Mesothelial cell of epicardium (in vitro differentiated cells): ENCODE results near the gene ZNF264. TPM values are rescaled to one million over a fixed set of nuclear protein-coding genes. Genes with fewer than 3 reads are reported as not detected.

ENCODE experiments used
- DNase-seq, 2 experiments: peaks; one replicate each; pipeline ENCODE4 v3.0.0; 2021; ENCODE audit warnings: low spot score in 2 of 2; ENCODE audit not compliant: unreplicated experiment in 2 of 2
- H3K27ac Mint-ChIP-seq: 2 replicates; pipeline ENCODE4 v1.8.0; 2021; ENCODE audit warnings: mixed read lengths
- H3K27me3 Mint-ChIP-seq: 2 replicates; pipeline ENCODE4 v1.8.0; 2021; ENCODE audit warnings: low read depth, mixed read lengths
- H3K36me3 Mint-ChIP-seq: 2 replicates; pipeline ENCODE4 v1.8.0; 2021; ENCODE audit warnings: mixed read lengths
- H3K4me1 Mint-ChIP-seq: 2 replicates; pipeline ENCODE4 v1.8.0; 2021; ENCODE audit warnings: mixed read lengths
- H3K4me3 Mint-ChIP-seq: 2 replicates; pipeline ENCODE4 v1.8.0; 2021; ENCODE audit warnings: mild to moderate bottlenecking, moderate library complexity, mixed read lengths
- H3K9me3 Mint-ChIP-seq: 2 replicates; pipeline ENCODE4 v1.8.0; 2021; ENCODE audit warnings: mixed read lengths
- total RNA-seq: library from RNA; stranded (reverse); gene quantifications from 3 replicates; pipeline ENCODE4 v1.2.1, GENCODE V29; 2021
- TF ChIP-seq, protein P1 (sequence below): fragments of 200-600 bp; sonication (generic); IDR thresholded peaks from one replicate; pipeline ENCODE4 v1.5.0; 2021; ENCODE audit warnings: antibody characterized with exemption; ENCODE audit not compliant: unreplicated experiment

ZNF264 gene
- total RNA-seq, 1 donor from 2014 or later: 39.6 TPM

DNA sequence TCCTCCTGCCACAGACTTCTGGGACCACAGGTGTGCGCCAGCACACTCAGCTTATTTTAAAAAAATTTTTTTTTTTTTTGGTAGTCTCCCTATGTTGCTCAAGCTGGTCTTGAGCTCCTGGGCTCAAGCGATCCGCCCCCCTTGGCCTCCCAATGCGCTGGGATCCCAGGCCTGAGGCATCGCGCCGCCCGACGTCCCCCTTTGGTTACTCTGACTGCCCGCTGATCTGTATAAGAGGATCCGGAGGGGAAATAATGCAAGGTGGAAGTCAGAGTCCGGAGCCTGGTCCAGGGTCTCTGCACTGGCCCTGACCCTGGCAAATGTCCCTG, 48.6 kb downstream of the ZNF264 start:
- no peaks in the 10 kb centered on the region for H3K9me3 Mint-ChIP-seq
- TF ChIP-seq, protein P1, sequence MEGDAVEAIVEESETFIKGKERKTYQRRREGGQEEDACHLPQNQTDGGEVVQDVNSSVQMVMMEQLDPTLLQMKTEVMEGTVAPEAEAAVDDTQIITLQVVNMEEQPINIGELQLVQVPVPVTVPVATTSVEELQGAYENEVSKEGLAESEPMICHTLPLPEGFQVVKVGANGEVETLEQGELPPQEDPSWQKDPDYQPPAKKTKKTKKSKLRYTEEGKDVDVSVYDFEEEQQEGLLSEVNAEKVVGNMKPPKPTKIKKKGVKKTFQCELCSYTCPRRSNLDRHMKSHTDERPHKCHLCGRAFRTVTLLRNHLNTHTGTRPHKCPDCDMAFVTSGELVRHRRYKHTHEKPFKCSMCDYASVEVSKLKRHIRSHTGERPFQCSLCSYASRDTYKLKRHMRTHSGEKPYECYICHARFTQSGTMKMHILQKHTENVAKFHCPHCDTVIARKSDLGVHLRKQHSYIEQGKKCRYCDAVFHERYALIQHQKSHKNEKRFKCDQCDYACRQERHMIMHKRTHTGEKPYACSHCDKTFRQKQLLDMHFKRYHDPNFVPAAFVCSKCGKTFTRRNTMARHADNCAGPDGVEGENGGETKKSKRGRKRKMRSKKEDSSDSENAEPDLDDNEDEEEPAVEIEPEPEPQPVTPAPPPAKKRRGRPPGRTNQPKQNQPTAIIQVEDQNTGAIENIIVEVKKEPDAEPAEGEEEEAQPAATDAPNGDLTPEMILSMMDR: no peak
- peaks cover 6% of the 10 kb centered on the region for H3K36me3 Mint-ChIP-seq
- peak overlapping the region; percentile 96 for H3K4me3 Mint-ChIP-seq
- H3K27me3 Mint-ChIP-seq: no peaks in the 10 kb centered on the region
- DNase-seq: no peak
- peaks cover 19% of the 10 kb centered on the region for H3K4me1 Mint-ChIP-seq
- H3K27ac Mint-ChIP-seq: peak overlapping the region; percentile 99

DNA sequence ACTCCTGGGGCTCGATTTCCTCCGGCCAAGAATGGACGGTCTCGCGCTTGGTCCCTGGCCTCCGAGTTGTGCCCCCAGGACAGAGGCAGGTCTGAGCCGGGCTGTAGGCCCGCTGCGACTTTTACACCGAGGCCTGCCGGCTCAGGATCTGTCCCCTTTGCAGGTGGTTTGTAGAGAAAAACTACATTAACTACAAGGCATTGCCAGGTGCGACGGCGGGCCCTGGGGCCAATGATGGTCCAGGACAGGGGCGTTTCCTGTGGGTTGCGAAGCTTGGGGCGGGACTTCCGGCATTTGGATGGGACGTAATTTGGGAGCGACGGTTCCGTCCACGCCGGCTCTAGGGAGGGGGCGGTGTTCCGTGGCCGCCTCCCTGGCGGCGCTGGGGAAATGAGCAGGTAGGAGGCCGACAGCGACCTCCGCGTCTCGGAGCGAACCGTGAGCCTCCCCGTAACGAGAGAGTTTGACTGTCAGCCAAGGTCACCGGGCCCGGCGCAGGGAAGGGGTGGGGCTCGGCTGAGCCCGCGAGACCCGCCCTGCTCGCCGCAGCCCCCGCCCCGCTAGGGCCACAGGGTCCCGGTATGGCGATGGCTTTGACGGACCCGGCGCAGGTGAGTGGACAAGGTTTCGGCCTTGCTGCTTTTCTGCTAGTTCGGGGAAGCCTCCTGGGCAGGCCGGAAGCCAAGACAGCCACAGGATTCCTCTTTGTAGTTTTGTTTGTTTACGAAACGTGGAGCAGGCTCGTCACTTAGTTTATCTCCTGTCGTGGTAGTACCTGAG, 49.2 kb downstream of the ZNF264 start, which contains the start of gene ZNF805:
Gene ZNF805, plus strand, starts transcription at position 322 of the 780 bp plus-strand sequence. Its CDS starts 260 bp downstream, at position 582.
- H3K4me3 Mint-ChIP-seq: peak within 1 kb of the TSS; percentile 96
- peaks cover 9% of the 10 kb centered on the region for H3K36me3 Mint-ChIP-seq
- TF ChIP-seq, protein P1: no peak
- DNase-seq: peak; percentile 85 to 93
- no peaks in the 10 kb centered on the region for H3K9me3 Mint-ChIP-seq
- peaks cover 19% of the 10 kb centered on the region for H3K4me1 Mint-ChIP-seq
- peak within 1 kb of the TSS; percentile 99 for H3K27ac Mint-ChIP-seq
- H3K27me3 Mint-ChIP-seq: no peaks in the 10 kb centered on the region

DNA sequence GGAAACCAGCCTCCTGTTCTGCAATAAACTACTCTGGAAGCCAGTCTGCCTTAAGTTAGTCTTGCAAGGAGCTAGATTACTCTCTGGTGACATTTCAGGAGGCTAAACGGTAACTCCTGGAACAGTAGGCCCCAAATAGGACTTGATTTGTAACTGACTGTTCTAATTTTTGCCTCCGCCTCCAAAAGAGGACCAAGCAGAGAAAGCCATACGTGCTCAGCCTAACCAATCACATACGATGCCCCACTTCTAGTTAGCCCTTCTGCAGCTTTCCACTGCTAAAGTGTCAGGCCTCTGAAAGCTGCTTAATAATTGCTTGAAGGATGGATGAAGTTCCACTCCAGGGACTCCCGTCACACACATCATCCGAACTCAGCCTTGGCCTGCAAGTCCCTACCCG, 49.9 kb downstream of the ZNF264 start:
- TF ChIP-seq, protein P1: no peak
- Mint-ChIP-seq H3K36me3 (peaks cover 12% of the 10 kb centered on the region), H3K4me3 (peak overlapping the region; percentile 96), H3K4me1 (peaks cover 19% of the 10 kb centered on the region), H3K9me3 (no peaks in the 10 kb centered on the region), H3K27me3 (no peaks in the 10 kb centered on the region), H3K27ac (peak overlapping the region; percentile 99)
- DNase-seq: no peak

DNA sequence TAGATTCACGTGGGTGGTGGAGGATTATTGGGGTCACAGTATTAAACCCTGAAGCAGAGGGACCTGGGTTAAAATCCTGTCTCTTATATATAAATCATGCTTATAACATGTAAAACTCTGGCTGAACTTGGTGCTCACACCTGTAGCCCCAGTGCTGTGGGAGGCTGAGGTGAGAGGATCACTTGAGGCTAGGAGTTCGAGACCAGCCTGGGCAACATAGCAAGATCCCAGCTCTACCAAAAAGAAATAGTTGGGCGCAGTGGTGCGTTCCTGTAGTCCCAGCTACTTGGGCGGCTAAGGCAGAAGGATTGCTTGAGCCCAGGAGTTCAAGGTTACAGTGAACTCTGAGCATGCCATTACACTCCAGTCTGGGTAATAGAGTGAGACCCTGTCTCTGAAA, 51.5 kb downstream of the ZNF264 start:
- no peaks in the 10 kb centered on the region for H3K9me3 Mint-ChIP-seq
- DNase-seq: no peak
- H3K27me3 Mint-ChIP-seq: no peaks in the 10 kb centered on the region
- TF ChIP-seq, protein P1: no peak
- H3K4me1 Mint-ChIP-seq: peaks cover 19% of the 10 kb centered on the region
- H3K4me3 Mint-ChIP-seq: peak overlapping the region; percentile 30
- no peak overlapping the region for H3K27ac Mint-ChIP-seq
- peaks cover 12% of the 10 kb centered on the region for H3K36me3 Mint-ChIP-seq

DNA sequence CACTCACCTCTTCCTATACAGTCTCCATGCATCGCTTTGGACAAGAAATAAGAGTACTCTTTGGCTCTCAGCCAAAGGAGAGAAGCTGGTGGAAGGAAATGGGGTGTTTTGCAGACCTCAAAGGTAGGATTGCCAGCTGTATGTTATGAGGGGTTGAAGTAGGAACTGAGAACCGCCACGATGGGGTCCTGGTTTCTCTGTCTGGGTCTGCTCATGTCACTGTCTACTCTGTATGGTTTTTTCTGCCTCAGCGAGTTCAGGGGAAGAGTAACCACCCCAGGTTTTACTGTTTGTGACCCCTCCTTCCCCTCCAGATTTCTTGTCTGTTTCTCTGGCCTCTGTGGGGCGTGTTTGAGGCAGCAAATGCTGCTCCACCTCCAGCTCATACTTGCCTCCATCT, 53.2 kb downstream of the ZNF264 start:
- TF ChIP-seq, protein P1: no peak
- H3K9me3 Mint-ChIP-seq: no peaks in the 10 kb centered on the region
- no peak for DNase-seq
- H3K36me3 Mint-ChIP-seq: peaks cover 15% of the 10 kb centered on the region
- H3K27me3 Mint-ChIP-seq: no peaks in the 10 kb centered on the region
- no peak overlapping the region for H3K27ac Mint-ChIP-seq
- H3K4me1 Mint-ChIP-seq: peaks cover 19% of the 10 kb centered on the region
- no peak overlapping the region for H3K4me3 Mint-ChIP-seq
